ENCODE results near the gene NDUFS6. TPM values are rescaled to one million over a fixed set of nuclear protein-coding genes. Genes with fewer than 3 reads are reported as not detected.
A peak's percentile ranks its signal among the peaks of the same experiment; 100 is the strongest.
"Not testable (repeated sequence)": the region's sequence is repeated elsewhere in the genome, so short reads cannot be mapped to it uniquely, and the experiment has no call there.

Gene NDUFS6
- total RNA-seq, 1 donor from 2014 or later, result 128 TPM

DNA sequence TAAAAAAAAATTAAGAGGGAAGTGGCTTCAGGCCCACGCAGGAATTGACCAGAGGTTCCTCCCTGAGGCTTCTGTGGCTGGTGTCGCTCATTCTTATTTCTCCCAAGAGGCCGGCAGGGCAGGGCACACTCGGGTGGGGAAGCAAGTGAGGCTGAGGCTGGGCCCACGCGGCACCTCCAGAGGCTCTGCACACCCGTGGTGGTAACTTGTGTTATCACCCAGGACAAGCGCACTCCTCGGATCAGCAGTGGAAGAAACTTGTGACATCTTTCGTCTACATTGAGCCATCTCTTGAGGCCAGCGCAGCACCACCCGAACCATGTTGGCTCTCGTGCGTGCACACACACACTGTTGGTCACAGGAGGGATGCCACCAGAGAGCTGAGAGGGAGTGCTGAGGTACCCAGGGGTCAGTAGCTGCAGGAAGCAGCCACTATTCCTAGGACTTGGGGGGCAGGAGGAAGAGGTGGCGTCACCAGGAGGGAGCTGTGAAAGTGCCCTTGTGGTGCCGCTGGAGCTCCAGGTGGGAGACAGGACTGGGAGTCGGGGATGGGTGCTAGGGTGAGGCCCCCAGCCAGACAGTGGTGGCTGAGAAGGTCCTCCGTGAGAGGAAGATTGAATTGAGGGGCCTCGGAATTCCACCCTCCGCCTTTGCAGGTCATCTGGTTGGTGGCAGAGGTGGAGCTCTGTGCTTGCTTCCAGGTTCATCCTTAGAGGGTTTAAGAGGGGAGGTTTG lies 6.4 kb downstream of the NDUFS6 start:
- intact Hi-C loops (cut with micrococcal nuclease), result no loop called here
- DNase-seq (no peak), ATAC-seq (no peak)

DNA sequence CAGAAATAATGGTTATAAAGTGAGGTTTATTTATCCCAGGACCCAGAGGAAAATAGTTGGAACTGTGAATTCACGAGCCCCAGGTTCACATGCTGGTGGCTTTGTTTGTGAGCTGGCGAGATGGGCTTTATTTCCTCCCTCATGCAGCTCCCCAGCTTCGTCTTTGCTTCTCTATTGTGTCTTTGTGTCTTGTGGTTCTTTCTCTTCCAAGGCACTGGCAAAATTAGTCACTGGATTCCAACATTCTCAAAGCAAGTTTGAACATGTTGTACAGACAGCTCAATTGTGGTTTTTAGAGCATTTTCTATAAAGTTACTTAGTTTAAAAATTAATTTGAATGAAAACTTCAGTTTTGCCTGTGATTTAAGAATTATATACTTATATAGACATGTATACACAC lies 7.2 kb downstream of the NDUFS6 start:
- no peak for DNase-seq
- intact Hi-C loops (cut with micrococcal nuclease), result no loop called here
- no peak for ATAC-seq

DNA sequence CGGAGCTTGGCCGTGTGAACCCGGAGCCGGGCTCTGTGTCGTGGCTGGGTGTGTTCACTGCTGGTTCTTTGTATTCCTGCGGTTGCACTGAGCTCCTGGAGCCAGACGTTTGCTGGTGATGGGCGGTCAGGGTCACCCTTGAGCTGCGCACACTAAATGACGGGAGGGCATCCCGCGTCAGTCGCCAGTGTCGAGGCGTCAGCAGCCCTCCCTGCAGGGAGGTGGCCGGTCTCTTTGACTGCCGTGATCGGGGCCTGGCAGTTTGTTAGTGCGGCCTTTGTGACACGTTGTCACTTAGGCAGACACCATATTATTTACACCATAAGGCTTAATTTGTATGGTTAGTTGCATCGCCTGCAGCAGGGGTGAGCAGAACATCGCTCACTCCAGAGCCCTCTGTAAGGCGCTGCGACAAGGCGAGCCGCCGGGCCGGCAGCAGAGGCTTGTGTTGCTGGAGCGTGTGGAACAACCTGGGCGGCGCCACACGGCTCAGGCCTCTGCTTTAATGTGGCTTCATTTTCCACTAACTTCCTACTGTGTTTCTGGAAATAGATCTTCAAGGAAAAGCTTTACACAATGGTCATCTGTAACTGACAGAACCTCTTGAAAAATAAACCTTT lies 8.3 kb downstream of the NDUFS6 start:
- ATAC-seq, result peak; percentile 39
- DNase-seq, result peak; percentile 29
- intact Hi-C loops (cut with micrococcal nuclease), result no loop called here

DNA sequence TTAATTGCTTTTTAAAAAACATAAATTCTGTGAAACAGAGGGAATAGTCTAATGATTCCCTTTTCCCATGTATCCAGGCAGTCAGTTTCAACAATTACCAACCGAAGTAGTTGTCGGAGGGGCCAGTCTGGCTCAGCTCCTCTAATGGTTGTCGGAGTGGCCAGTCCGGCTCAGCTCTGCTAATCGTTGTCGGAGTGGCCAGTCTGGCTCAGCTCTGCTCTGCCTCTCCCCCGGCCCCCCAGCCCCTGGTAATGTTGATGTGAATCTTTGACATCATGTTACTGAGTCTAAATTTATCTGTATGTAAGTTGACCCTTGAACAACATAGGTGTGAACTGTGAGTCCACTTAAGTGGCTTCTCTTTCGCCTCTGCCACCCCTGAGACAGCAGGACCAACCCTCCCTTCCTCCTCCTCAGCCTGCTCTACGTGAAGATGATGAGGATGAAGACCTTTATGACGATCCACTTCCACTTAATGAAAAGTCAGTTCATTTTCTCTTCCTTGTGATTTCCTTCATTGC lies 9.4 kb downstream of the NDUFS6 start:
- ATAC-seq (no peak), DNase-seq (no peak)
- intact Hi-C loops (cut with micrococcal nuclease), result no loop called here

DNA sequence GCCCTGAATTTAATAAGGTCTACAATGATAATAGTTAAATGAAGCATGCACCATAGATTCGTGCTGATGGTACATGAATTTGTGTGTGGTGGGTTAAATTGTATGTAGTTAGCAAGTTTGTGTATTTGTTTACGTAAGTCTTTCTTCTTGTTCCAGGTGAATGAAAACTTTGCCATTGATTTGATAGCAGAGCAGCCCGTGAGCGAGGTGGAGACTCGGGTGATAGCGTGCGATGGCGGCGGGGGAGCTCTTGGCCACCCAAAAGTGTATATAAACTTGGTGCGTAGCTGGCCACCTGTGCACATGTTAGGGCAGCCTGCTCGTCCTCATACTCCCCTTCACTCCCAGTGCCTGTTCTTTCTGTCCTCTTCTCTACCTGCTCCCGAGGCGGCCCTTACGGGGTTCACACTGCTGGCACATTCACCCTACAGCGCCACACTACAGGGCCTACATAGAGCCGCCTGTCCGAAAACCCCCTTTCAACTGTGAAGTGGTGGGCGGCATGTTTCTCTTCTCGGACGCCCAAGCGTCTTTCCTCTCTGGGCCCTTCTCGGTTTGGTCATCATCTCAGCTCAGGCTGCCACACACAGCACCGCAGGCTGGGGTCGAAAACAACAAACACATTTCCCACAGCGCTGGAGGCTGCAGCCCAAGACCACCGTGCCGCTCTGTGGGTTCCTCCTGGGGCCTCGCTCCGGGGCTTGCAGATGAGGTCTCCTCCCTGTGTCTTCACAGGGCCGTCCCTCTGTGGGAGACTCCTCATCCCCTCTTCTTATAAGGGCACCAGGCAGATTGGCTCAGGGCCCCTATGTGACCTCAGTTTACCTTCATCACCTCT lies 13.2 kb downstream of the NDUFS6 start:
- ATAC-seq, result no peak
- intact Hi-C loops (cut with micrococcal nuclease), result no loop called here
- DNase-seq, result no peak

DNA sequence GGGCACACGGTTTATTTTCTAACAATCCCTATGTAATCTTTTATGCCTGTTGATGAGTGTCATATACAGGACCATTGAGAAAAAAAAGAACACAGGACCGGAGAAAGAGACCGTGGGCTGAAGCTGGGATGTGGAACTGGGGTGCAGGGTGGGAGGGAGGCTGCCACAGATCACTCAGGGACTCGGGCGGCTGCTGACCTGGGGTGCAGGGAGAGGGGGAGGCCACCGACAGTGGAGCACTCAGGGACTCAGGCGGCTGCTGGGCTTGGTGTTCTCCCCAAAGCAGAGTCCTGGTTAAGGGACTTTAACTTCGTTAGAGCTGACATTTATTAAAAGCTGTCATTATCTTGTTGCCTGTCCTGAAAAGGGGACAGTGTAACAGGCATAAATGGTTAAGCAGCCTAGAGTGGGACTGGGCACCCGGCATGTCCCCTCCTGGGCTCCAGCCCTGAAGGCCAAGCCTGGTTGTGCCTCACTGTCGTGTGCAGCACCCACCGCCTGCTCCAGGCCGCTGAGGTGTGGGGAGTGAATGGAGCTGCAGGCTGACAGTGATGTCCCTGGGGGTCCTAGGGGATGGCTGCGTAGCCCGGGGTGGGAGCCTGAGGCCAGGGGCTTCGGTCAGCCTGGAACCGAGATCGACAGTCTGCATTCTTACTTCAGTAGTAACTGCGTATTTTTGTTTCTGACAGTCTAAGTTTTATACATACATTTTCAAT lies 14.0 kb downstream of the NDUFS6 start:
- intact Hi-C loops (cut with micrococcal nuclease), result no loop called here
- DNase-seq, result no peak
- ATAC-seq, result no peak

DNA sequence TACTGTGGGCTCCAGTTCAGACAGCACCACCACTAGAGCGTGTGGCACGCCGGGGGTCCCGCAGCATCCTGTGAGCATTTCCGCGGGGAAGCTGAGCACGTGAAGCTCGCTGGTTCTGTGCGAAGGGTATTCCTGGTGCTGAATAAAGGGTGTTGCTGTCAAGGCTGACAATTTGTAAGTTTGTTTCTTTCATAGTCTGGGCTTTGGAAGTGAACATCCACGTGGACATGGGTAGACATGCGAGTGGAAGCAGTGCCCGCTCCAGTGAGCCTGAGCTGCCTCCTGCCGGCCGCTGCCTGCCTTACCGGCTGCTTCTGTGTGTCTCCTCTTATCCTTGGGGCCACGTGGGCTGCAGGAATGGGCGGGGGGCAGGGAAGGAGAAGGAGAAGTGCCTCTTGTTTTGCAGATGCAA lies 14.7 kb downstream of the NDUFS6 start:
- DNase-seq (no peak), ATAC-seq (no peak)
- intact Hi-C loops (cut with micrococcal nuclease), result no loop called here

DNA sequence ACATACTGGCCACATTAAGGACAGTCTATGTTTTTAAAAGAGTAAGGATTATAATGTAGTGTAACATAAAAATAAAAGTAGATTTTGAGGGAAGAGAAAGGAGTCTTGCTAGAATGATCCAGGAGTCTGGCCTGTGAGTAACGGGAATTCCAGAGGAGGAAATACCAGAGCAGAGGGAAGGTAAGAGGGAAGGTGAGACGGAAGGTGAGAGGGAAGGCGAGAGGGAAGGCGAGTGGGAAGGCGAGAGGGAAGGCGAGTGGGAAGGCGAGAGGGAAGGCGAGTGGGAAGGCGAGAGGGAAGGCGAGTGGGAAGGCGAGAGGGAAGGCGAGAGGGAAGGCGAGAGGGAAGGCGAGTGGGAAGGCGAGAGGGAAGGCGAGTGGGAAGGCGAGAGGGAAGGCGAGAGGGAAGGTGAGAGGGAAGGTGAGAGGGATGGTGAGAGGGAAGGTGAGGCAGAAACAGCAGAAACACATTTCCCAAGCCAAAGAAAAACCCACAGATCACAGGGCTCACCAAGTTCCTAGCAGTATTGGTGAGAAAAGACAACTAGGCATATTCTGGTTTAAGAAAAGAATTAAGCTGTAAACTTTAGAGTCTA lies 15.4 kb downstream of the NDUFS6 start:
- ATAC-seq; intact Hi-C loops (cut with micrococcal nuclease); DNase-seq: not testable (repeated sequence)

DNA sequence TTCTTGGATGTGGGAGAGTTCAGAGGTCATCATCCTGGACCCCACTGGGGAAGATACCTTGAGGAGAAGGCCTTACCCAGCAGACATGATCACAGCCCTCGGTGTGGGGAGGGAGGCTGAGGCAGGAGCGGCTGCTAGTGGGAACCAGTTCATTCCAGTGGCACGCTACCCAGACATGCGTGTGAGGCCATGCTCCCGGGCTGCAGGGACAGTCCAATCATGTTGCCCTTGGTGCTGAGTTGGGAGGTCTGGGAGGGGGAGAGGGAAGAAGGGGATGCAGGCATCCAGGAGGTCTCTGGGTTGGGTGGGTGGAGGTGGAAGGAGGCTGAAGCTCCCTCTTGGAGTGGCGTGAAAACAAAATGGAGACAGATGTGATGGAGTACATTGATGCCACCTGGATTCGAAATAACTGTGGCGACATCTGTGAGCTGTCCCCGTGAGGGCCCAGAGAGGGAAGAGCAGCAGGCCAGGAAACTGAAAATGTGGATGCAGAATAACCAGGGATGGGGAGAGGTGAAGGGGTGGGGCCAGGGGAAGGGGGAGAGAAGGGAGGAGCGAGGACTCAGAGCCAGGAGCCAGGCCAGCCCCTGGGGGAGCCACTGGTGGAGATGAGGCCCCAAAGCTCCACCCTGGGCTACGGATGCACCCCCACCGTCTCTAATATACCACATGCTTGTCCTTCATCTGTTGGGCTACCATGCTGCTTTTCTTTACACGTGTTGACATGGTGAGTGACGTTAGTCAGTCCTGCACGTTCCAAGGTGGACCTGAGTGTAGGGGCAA lies 16.2 kb downstream of the NDUFS6 start:
- intact Hi-C loops (cut with micrococcal nuclease), result no loop called here
- ATAC-seq, result no peak
- DNase-seq, result no peak

DNA sequence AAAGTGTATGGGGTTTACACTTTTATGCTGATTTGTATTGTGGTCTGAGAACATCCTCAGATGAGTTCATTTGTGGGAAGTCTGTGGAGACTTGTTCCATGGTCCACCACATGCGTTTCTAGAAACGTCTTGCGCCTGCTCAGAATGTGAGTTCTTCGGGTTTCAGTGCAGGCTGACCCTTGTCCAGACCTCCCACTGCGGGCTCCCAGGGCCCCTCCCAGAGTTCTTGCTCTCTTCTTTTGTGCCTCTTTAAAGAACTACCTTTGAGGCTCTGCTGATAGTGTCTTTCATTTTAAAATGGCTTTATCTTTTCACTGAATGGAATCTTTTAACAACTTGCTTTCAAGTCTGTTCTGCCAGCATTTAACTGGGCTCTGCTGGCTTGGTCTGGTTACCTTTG lies 17.6 kb downstream of the NDUFS6 start:
- ATAC-seq (no peak), DNase-seq (no peak)
- intact Hi-C loops (cut with micrococcal nuclease), result no loop called here

DNA sequence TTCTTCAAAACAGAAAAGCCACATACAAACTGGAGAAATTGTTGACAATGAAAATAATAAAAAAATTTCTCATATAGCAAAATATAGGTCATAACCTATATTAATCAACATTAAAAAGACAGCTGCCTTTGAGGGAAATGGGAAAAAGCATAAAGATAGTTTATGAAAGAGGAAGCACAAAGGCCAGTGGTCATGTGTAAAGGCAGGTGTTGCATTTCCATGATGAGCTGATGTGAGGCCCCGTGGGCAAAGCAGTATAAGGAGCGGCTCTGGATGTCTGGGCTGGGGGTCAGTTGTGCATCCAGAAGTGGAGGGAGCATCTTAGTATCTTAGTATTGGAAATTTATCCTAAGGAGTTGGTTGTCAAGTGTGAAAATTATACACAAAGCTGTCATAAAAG lies 18.3 kb downstream of the NDUFS6 start:
- intact Hi-C loops (cut with micrococcal nuclease), result no loop called here
- no peak for ATAC-seq
- no peak for DNase-seq

DNA sequence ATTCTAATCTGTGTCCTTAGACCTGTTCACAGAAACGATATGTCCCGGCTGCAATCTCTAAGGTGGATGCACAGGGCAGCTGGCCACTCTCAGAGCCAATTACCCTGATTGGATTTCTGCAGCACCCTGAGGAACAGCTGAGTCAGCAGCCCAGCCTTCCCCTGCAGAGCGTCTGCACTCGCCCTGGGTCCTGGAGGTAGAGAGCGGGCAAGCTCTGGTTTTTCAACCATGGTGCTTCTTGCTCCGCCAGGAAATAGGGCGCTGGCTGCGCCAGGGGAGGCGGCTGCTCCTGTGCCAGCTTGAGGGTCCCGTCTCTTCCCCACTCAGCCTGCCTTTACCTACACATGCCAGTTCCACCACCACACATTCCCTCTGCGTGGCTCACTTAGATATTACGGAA lies 19.2 kb downstream of the NDUFS6 start:
- intact Hi-C loops (cut with micrococcal nuclease), result no loop called here
- DNase-seq (no peak), ATAC-seq (peak; percentile 13)

DNA sequence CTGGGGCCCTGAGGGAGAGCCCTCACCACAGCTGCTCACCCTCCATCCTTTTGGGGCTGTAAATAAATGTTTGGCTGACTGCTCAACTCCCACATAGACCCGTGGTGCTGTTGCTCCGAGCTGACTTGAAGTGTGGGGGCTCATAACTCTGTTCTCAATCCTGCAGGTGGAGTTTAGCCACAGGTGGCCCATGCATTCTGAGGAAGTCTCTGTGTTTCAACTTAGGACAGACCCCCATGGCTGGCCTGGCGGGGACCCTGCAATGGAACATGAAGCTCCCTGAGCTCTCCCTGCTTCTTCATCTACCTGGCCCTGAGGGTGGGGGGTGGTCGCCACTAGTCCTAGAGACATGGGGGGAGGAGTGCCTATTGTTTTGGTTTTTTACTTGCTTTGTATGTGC lies 19.7 kb downstream of the NDUFS6 start:
- no peak for ATAC-seq
- intact Hi-C loops (cut with micrococcal nuclease), result no loop called here
- no peak for DNase-seq

DNA sequence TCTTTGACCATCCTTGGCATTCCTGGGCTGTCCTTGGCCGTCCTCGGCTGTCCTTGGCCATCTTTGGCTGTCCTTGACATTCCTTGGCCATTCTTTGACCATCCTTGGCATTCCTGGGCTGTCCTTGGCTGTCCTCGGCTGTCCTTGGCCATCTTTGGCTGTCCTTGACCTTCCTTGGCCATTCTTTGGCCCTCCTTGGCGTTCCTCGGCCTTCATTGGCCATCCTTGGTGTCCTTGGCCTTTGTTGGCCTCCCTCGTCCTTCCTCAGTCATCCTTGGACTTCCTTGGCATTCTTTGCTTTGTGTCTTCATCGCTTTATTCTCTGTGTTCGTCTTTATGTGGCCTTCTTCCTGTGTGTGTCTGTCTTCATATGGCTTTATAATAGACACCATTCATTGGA lies 20.7 kb downstream of the NDUFS6 start:
- no peak for DNase-seq
- no peak for ATAC-seq
- intact Hi-C loops (cut with micrococcal nuclease), result no loop called here

DNA sequence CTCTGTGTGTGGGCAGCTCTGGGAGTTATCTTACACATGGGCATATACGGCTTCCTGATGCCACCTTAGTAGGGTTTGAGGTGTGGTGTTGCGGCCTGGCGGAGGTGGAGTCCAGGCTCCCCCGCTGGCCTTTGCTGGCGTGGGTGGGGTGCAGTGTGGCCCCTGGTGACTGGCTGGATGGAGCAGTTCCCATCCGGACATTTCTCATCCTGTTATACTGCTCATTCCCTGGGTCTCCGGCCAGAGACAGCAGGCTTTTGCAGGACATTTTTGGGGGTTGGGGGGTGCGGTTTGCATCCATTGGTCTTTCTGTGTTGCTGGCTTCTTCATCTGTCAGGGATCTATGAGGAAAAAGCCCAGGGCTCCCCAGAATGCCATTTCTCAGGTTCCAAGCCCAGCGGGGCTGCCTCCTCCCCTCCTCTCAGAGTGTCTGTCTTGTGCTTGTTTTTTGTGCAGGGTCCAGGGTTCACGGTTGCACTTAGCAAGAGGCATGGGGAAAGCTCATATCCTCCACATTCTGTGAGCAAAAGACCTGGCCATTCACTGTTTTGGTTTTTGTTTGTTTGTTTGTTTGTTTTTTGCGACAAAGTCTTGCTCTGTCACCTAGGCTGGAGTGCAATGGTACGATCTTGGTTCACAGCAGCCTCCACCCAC lies 22.3 kb downstream of the NDUFS6 start:
- ATAC-seq (no peak), DNase-seq (no peak)
- intact Hi-C loops (cut with micrococcal nuclease), result no loop called here

DNA sequence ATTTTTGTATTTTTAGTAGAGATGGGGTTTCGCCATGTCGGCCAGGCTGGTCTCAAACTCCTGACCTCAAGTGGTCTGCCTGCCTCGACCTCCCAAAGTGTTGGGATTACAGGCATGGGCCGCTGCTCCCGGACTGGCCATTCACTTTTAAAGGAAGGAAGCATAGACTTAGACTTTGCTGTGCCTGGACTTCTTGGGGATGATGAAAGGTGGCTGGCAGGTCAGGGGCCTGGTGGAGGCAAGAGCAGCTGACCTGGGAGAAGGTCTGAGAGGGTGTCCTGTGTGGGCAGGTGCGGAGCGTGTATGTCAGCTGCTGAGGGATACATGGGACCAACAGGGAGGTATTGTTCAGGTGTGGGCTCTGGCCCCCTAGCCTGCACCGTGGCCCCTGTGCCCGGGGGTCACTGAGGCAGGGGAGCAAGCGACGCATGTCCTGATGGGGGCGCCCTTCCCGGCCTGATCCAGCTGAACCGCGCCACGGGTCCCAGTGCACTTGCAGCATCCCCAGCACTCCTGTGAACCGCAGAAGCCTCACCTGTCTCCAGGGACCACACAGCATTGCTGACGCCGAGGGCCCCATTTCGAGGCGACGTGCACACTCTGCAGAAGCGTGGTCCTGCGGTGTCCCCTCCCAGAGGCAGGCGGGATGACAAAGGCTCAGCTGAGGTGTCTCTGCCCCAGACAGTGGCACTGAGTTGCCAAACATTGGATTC lies 23.1 kb downstream of the NDUFS6 start:
- ATAC-seq (no peak), DNase-seq (no peak)
- intact Hi-C loops (cut with micrococcal nuclease), result no loop called here
